Measurements from ENCODE around the gene ARHGEF7. TPM values are rescaled to one million over a fixed set of nuclear protein-coding genes. Genes with fewer than 3 reads are reported as not detected.

Gene ARHGEF7
- total RNA-seq, 5 donors from 2014 or later (not counting 1 experiment from before 2014, with no cell fraction given) = 68.0 to 85.8 (median 83.7) TPM

GRCh38 chr13:111115965-111116521 is 933 bp downstream of the ARHGEF7 start:
- Mint-ChIP-seq H3K4me1 (peaks cover 14 to 18% (median 14%) of the 10 kb centered on the region in 3 donors), H3K36me3 (no peaks in the 10 kb centered on the region), H3K27me3 (peaks cover 63 to 68% of the 10 kb centered on the region in 2 donors), H3K4me3 (peak overlapping the region; percentile 77 to 91 (median 83)), H3K27ac (peak overlapping the region in 1 of 2 donors; percentile 63), H3K9me3 (no peaks in the 10 kb centered on the region)
- H3K27me3 ChIP-seq (replicated peaks in 1 of 2; ENCODE audit: control insufficient read depth in 2 of 2, extremely low read depth in 1 of 2, insufficient read depth in 2 of 2, low read length in 1 of 2) = peaks cover 31 to 57% of the 10 kb centered on the region in 2 experiments
- H3K4me1 ChIP-seq (ENCODE audit: control insufficient read depth in 1 of 2, extremely low read depth in 1 of 2, insufficient read depth in 2 of 2, low read length in 2 of 2) = peaks cover 2 to 15% of the 10 kb centered on the region in 2 experiments
- ChIA-PET POLR2A (no interaction called here), CTCF (interaction anchor here in 1 of 2 donors (0.6 kb wide), 1 partner anchor 55 kb away, joined by 5 read pairs; no protein-coding TSS in a partner anchor)
- H3K27ac ChIP-seq (ENCODE audit: low read length) = no peak overlapping the region
- DNase-seq = peak in 1 of 35 experiments; percentile 11
- peak in 1 of 4 experiments; percentile 10 for ATAC-seq (replicated peaks in 1 of 4)
- peak overlapping the region in 1 of 2 donors; percentile 51 for H3K4me3 ChIP-seq (ENCODE audit: control insufficient read depth in 1 of 2, extremely low read depth in 1 of 2, low read length in 1 of 2)
- 5% methylated on average over 28 of the region's 39 CpGs for WGBS (ENCODE audit: insufficient coverage)
- H3K9me3 ChIP-seq = no peaks in the 10 kb centered on the region
- no peaks in the 10 kb centered on the region for H3K36me3 ChIP-seq (ENCODE audit: control insufficient read depth in 2 of 2, extremely low read depth in 1 of 2, insufficient read depth in 1 of 2, low read length in 1 of 2)

- peak overlapping the region in 1 of 3 donors; percentile 91 for H3K4me3 Mint-ChIP-seq
- Histone ChIP-seq H3K27me3 (replicated peaks in 1 of 2; ENCODE audit: control insufficient read depth in 2 of 2, extremely low read depth in 1 of 2, insufficient read depth in 2 of 2, low read length in 1 of 2) (peaks cover 26 to 55% of the 10 kb centered on the region in 2 experiments), H3K4me3 (ENCODE audit: control insufficient read depth in 1 of 2, extremely low read depth in 1 of 2, low read length in 1 of 2) (no peak overlapping the region), H3K27ac (ENCODE audit: low read length) (no peak overlapping the region), H3K36me3 (ENCODE audit: control insufficient read depth in 2 of 2, extremely low read depth in 1 of 2, insufficient read depth in 1 of 2, low read length in 1 of 2) (no peaks in the 10 kb centered on the region), H3K4me1 (ENCODE audit: control insufficient read depth in 1 of 2, extremely low read depth in 1 of 2, insufficient read depth in 2 of 2, low read length in 2 of 2) (peaks cover 2 to 15% of the 10 kb centered on the region in 2 experiments), H3K9me3 (no peaks in the 10 kb centered on the region)
- H3K4me1 Mint-ChIP-seq = peaks cover 14 to 18% (median 14%) of the 10 kb centered on the region in 3 donors
- no CpG with 5 or more reads among the region's 1 CpG for WGBS (ENCODE audit: insufficient coverage)
- no peaks in the 10 kb centered on the region for H3K36me3 Mint-ChIP-seq
- ChIA-PET CTCF (no interaction called here), POLR2A (no interaction called here)
- H3K27ac Mint-ChIP-seq = no peak overlapping the region
- peaks cover 55 to 66% of the 10 kb centered on the region in 2 donors for H3K27me3 Mint-ChIP-seq
- H3K9me3 Mint-ChIP-seq = no peaks in the 10 kb centered on the region
- DNase-seq (no peak), ATAC-seq (replicated peaks in 1 of 4) (no peak)
These were observed 1.7 kb downstream of the ARHGEF7 start for GRCh38 chr13:111116856-111117255.

- Histone ChIP-seq H3K9me3 (no peaks in the 10 kb centered on the region), H3K4me1 (ENCODE audit: control insufficient read depth in 1 of 2, extremely low read depth in 1 of 2, insufficient read depth in 2 of 2, low read length in 2 of 2) (peaks cover 2 to 15% of the 10 kb centered on the region in 2 experiments), H3K36me3 (ENCODE audit: control insufficient read depth in 2 of 2, extremely low read depth in 1 of 2, insufficient read depth in 1 of 2, low read length in 1 of 2) (no peaks in the 10 kb centered on the region), H3K4me3 (ENCODE audit: control insufficient read depth in 1 of 2, extremely low read depth in 1 of 2, low read length in 1 of 2) (no peak overlapping the region), H3K27me3 (replicated peaks in 1 of 2; ENCODE audit: control insufficient read depth in 2 of 2, extremely low read depth in 1 of 2, insufficient read depth in 2 of 2, low read length in 1 of 2) (peaks cover 26 to 57% of the 10 kb centered on the region in 2 experiments), H3K27ac (ENCODE audit: low read length) (no peak overlapping the region)
- CTCF ChIA-PET = no interaction called here
- no CpG with 5 or more reads among the region's 5 CpGs for WGBS (ENCODE audit: insufficient coverage)
- no peaks in the 10 kb centered on the region for H3K36me3 Mint-ChIP-seq
- DNase-seq (no peak), ATAC-seq (replicated peaks in 1 of 4) (no peak)
- no peaks in the 10 kb centered on the region for H3K9me3 Mint-ChIP-seq
- POLR2A ChIA-PET = no interaction called here
- H3K4me3 Mint-ChIP-seq = no peak overlapping the region
- H3K4me1 Mint-ChIP-seq = peaks cover 14 to 18% (median 14%) of the 10 kb centered on the region in 3 donors
- peaks cover 51 to 65% of the 10 kb centered on the region in 2 donors for H3K27me3 Mint-ChIP-seq
- no peak overlapping the region for H3K27ac Mint-ChIP-seq
These were observed 2.2 kb downstream of the ARHGEF7 start for GRCh38 chr13:111117289-111117688.

- ChIA-PET POLR2A (no interaction called here), CTCF (no interaction called here)
- 97% methylated on average over 5 of the region's 10 CpGs for WGBS (ENCODE audit: insufficient coverage)
- Mint-ChIP-seq H3K27me3 (peaks cover 44 to 63% of the 10 kb centered on the region in 2 donors), H3K4me3 (no peak overlapping the region), H3K4me1 (peaks cover 14 to 18% (median 14%) of the 10 kb centered on the region in 3 donors), H3K36me3 (no peaks in the 10 kb centered on the region), H3K9me3 (no peaks in the 10 kb centered on the region), H3K27ac (no peak overlapping the region)
- ATAC-seq (replicated peaks in 1 of 4) (no peak), DNase-seq (no peak)
- peaks cover 20 to 55% of the 10 kb centered on the region in 2 experiments for H3K27me3 ChIP-seq (replicated peaks in 1 of 2; ENCODE audit: control insufficient read depth in 2 of 2, extremely low read depth in 1 of 2, insufficient read depth in 2 of 2, low read length in 1 of 2)
- no peaks in the 10 kb centered on the region for H3K36me3 ChIP-seq (ENCODE audit: control insufficient read depth in 2 of 2, extremely low read depth in 1 of 2, insufficient read depth in 1 of 2, low read length in 1 of 2)
- no peak overlapping the region for H3K27ac ChIP-seq (ENCODE audit: low read length)
- no peak overlapping the region for H3K4me3 ChIP-seq (ENCODE audit: control insufficient read depth in 1 of 2, extremely low read depth in 1 of 2, low read length in 1 of 2)
- H3K9me3 ChIP-seq = no peaks in the 10 kb centered on the region
- H3K4me1 ChIP-seq (ENCODE audit: control insufficient read depth in 1 of 2, extremely low read depth in 1 of 2, insufficient read depth in 2 of 2, low read length in 2 of 2) = peaks cover 2 to 15% of the 10 kb centered on the region in 2 experiments
These were observed 2.9 kb downstream of the ARHGEF7 start for GRCh38 chr13:111117961-111118360.

DNA sequence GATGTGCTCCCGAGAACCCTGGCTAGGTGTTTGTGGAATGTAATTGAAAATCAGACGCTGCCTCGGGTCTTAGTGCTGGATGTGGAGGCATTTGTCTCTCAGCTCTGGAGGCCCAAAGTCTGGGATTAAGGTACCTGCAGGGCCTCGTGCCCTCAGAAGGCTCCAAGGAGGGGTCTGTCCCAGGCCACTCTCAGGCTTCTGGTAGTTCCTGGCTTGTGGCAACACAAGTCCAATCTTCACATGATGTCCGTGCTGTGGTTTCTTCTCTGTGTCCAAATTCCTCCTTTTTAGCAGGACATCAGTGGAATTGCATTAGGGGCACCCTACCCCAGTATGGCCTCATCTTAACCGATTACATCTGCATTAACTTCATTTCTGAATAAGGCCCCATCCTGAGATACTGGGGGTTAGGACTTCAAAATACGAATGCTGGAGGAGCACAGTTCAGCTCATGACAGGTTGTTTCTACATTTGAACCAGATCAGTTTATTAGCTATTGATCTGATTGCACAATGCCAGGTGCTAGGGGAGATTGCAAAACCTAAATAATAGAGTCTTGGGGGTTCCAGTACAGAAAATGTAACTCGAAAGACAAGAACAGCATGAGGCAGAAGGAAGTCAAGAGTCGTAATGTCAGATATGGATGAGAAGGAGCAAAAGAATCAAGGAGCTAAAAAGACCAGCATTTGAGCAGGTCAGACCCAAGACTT is 3.9 kb downstream of the ARHGEF7 start:
- H3K9me3 ChIP-seq = no peaks in the 10 kb centered on the region
- Mint-ChIP-seq H3K9me3 (no peaks in the 10 kb centered on the region), H3K36me3 (no peaks in the 10 kb centered on the region), H3K4me3 (no peak overlapping the region), H3K27me3 (peaks cover 35 to 52% of the 10 kb centered on the region in 2 donors), H3K4me1 (peaks cover 13 to 15% (median 13%) of the 10 kb centered on the region in 3 donors), H3K27ac (no peak overlapping the region)
- ATAC-seq (replicated peaks in 1 of 4) (no peak), DNase-seq (no peak)
- POLR2A ChIA-PET = no interaction called here
- peaks cover 1 to 15% of the 10 kb centered on the region in 2 experiments for H3K4me1 ChIP-seq (ENCODE audit: control insufficient read depth in 1 of 2, extremely low read depth in 1 of 2, insufficient read depth in 2 of 2, low read length in 2 of 2)
- H3K36me3 ChIP-seq (ENCODE audit: control insufficient read depth in 2 of 2, extremely low read depth in 1 of 2, insufficient read depth in 1 of 2, low read length in 1 of 2) = no peaks in the 10 kb centered on the region
- CTCF ChIA-PET = no interaction called here
- 88% methylated on average over 8 of the region's 9 CpGs for WGBS (ENCODE audit: insufficient coverage)
- peaks cover 10 to 54% of the 10 kb centered on the region in 2 experiments for H3K27me3 ChIP-seq (replicated peaks in 1 of 2; ENCODE audit: control insufficient read depth in 2 of 2, extremely low read depth in 1 of 2, insufficient read depth in 2 of 2, low read length in 1 of 2)
- no peak overlapping the region for H3K27ac ChIP-seq (ENCODE audit: low read length)
- no peak overlapping the region for H3K4me3 ChIP-seq (ENCODE audit: control insufficient read depth in 1 of 2, extremely low read depth in 1 of 2, low read length in 1 of 2)

DNA sequence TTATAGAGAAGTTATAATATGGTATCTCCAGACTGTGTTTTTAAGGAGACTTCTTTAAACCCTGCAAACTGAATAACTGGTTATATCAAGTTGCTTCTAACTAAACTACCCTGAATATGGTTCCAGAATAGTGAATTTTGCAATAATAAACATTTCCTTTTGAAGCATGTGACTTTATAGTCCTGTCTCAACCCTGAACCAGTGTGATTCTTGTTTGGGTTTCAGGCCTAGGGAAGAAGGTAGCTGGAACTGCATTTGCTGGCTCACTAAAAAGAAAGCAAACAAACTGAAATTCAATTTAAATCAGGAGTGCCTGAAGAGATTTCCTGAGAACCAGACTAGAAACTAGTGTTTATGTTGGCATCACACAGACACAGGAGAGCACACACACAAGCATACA is 4.9 kb downstream of the ARHGEF7 start:
- H3K4me3 ChIP-seq (ENCODE audit: control insufficient read depth in 1 of 2, extremely low read depth in 1 of 2, low read length in 1 of 2) = no peak overlapping the region
- DNase-seq (no peak), ATAC-seq (replicated peaks in 1 of 4) (no peak)
- ChIA-PET CTCF (interaction anchor here in 1 of 2 donors (0.9 kb wide), 1 partner anchor 53 kb away, joined by 3 read pairs; no protein-coding TSS in a partner anchor), POLR2A (no interaction called here)
- Mint-ChIP-seq H3K27ac (no peak overlapping the region), H3K4me3 (no peak overlapping the region), H3K9me3 (no peaks in the 10 kb centered on the region), H3K36me3 (no peaks in the 10 kb centered on the region), H3K4me1 (peaks cover 5 to 7% (median 5%) of the 10 kb centered on the region in 3 donors), H3K27me3 (peaks cover 27 to 47% of the 10 kb centered on the region in 2 donors)
- no peaks in the 10 kb centered on the region for H3K36me3 ChIP-seq (ENCODE audit: control insufficient read depth in 2 of 2, extremely low read depth in 1 of 2, insufficient read depth in 1 of 2, low read length in 1 of 2)
- H3K27me3 ChIP-seq (replicated peaks in 1 of 2; ENCODE audit: control insufficient read depth in 2 of 2, extremely low read depth in 1 of 2, insufficient read depth in 2 of 2, low read length in 1 of 2) = peaks cover 10 to 56% of the 10 kb centered on the region in 2 experiments
- no peak overlapping the region for H3K27ac ChIP-seq (ENCODE audit: low read length)
- H3K4me1 ChIP-seq (ENCODE audit: control insufficient read depth in 1 of 2, extremely low read depth in 1 of 2, insufficient read depth in 2 of 2, low read length in 2 of 2) = peaks cover 0 to 8% of the 10 kb centered on the region in 2 experiments
- no peaks in the 10 kb centered on the region for H3K9me3 ChIP-seq
